Thyroid gland (tissue), 4 donors: Measurements from ENCODE around the gene PROM1.

ENCODE experiments used
- CTCF ChIP-seq, 6 experiments: fragments of 200-600 bp in 3 of 6; fragments of 450-650 bp in 3 of 6; sonication (generic) in 3 of 6; IDR thresholded peaks; one replicate each; pipeline ENCODE4 v1.5.1; 2016 to 2019; ENCODE audit warnings: antibody characterized with exemption in 6 of 6, mild to moderate bottlenecking in 2 of 6, inconsistent platforms in 1 of 6, moderate library complexity in 1 of 6
- POLR2A ChIP-seq, 2 donors: fragments of 450-650 bp; IDR thresholded peaks; one replicate each; pipeline ENCODE4 v1.6.1; 2017; ENCODE audit warnings: antibody characterized with exemption in 2 of 2, mild to moderate bottlenecking in 2 of 2, moderate library complexity in 1 of 2

- TF ChIP-seq POLR2A (IDR thresholded peaks at IDR 0.05): no peak
- TF ChIP-seq CTCF (IDR thresholded peaks at IDR 0.05): no peak
Measured at GRCh38 chr4:16082041-16082425, 1.8 kb downstream of the PROM1 start.
